Measurements from ENCODE around the gene PSMD13.
"Not testable (repeated sequence)": the region's sequence is repeated elsewhere in the genome, so short reads cannot be mapped to it uniquely, and the experiment has no call there.

The PSMD13 gene

DNA sequence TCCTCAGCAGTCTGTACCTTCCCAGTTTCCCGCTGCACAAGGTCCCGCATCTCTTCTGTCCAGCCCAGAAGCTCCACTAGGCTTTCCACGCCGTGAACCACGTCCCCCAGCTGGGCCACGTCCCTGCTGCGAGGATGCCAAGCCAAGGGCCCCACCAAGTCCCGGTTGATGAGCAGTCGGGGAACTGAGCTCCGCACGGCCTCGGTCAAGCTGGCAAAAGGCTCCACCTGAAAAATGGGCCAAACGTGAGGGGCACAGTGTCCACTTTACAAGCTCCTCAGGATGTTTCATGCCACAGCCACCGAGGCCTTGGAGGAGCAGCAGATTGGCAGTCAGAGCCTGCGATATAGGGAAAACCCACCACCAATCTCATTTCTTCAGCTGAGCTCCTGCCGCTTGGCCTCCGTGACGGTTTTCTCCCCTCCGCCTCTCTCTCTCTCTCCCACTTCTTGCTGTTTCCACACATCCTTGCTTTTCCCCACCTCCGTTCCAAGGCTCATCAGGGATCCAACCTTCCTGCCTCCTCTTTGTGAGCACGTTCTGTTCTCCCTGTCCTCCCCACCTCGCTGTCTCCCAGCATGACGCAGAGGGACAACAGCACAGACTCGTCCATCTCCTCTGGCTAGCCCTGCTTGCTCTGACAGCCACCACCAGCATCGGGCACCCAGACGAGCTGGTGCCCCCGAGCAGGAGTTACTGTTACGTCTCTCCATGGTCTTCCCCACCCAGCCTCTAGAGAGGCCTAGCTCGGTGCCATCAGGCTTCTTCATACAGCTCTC, 17.8 kb upstream of the PSMD13 start:
- no peak for DNase-seq (ENCODE audit: low spot score)

DNA sequence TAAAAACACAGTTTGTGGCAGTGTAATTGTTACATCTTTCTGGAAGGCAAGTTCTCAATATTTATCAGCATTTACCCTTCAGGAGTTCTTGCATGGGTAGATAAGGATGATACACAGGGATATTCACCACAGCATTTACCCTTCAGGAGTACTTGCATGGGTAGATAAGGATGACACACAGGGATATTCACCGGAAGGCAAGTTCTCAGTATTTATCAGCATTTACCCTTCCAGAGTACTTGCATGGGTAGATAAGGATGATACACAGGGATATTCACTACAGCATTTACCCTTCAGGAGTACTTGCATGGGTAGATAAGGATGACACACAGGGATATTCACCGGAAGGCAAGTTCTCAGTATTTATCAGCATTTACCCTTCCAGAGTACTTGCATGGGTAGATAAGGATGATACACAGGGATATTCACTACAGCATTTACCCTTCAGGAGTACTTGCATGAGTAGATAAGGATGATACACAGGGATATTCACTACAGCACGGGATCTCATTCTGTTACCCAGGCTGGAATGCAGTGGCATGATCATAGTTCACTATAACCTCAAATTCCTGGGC, 16.0 kb upstream of the PSMD13 start:
- not testable (repeated sequence) for DNase-seq (ENCODE audit: low spot score)

GRCh38 chr11:221539-221938, 15.2 kb upstream of the PSMD13 start:
- DNase-seq (ENCODE audit: low spot score), result no peak

GRCh38 chr11:221998-222789, 14.6 kb upstream of the PSMD13 start:
- DNase-seq (ENCODE audit: low spot score), result no peak

DNA sequence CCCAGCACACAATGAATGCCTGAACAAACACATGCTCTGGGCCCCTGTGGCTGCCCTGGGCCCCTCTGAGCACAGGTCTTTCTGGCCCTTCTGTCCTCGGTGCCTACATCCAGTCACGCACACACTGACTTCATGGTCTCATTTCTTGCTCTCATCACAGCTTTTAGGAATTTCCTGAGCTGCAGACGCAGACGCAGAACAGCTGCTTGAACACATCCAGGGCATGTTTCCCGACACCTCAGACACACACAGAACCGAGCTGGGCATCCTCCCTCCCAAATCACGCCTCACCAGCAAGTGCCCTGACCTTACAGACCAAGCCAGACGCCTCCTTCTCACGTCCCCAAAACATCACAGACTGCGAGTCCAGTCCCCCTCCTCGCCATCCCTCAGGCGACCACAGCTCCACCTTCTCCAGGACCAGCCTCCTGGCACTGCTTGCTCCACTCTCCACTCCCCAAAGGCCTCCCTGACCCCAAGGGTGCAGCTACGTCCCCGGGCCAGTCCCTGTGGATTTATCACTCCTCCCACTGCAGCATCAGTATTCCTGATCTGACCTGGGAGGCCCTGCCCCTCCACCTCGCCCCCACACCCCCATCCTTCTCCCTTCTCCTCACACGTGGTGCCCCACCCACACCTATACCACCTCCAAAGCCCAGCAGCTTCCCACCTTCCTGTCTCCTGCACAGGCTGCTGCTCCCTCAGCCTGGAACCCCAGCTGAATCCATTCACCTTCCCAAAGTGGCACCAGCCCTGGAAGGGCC, 13.6 kb upstream of the PSMD13 start:
- no peak for DNase-seq (ENCODE audit: low spot score)

DNA sequence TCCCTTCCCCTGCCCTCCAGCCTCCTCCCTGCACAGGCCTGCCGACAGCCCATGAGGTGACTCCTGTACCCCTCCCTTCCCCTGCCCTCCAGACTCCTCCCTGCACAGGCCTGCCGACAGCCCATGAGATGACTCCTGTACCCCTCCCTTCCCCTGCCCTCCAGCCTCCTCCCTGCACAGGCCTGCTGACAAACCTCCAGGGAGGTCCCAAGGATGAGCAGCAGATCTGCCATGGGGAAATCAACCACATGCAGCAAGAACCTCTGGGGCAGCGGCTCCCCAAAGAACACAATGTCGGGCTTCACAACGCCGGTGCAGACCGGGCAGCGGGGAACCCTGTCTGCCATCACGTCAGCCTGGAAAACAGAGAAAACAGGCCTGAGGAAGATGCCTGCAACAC, 12.9 kb upstream of the PSMD13 start:
- DNase-seq (ENCODE audit: low spot score), result no peak

- no peak for DNase-seq (ENCODE audit: low spot score)
Observed at GRCh38 chr11:224424-224823, 12.4 kb upstream of the PSMD13 start.

- peak; percentile 24 for DNase-seq (ENCODE audit: low spot score)
Observed at GRCh38 chr11:225734-226453, 10.9 kb upstream of the PSMD13 start.

GRCh38 chr11:227824-228379, 8.9 kb upstream of the PSMD13 start:
- no peak for DNase-seq (ENCODE audit: low spot score)

DNA sequence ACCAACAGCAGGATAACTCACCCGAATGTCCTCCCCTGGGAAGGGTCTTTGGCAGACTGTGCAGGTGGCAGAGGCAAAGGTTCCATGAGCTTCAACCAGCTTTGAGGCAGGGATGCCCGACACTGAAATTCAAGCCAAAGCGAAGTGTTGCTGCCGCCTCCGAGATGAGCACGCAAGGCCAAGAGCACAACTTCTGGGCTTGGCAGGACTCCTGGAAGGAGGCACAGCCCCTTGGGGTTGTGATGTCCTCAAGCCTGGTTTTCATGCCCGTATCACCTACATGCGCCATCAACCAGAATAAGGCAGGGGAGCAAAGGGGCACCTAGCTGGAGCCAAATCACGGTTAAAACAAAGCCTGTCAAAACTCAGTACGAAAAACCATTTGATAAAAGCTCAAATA, 6.3 kb upstream of the PSMD13 start:
- no peak for DNase-seq (ENCODE audit: low spot score)

DNA sequence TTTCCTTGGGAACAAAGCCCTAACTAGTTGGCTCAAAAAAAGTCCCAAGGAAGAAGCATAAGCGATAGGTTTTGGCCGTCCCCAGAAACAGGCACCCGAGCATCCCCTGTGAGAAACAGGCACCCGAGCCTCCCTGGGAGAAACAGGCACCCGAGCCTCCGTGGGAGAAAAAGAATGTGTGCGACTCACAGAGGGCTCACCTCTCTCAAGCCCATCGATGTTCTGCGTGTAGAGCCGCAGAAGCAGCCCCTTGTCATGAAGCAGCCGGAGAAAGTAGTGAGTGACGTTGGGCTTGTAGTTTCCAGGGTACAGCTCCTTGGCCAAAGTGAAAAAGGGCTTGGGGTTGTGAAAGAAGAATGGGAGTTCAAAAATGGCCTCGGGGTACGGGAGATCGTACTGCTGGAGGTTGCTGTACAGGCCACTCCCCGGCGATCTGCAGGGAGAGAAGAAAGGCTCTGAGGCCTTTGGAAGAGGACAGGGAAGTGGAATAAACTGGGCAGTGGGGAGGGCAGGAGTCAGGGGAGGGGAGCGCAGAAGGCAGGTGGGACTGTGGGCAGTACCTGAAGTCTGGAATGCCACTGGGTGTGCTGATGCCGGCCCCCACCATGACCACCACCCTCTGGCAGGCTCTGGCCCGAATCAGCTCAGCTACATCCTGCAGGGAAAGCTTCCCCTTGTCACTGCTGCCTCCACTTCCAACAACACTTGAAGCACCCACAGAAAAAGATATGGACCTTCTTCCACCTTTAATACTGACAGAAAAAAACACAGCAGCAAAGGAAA, 3.8 kb upstream of the PSMD13 start:
- no peak for DNase-seq (ENCODE audit: low spot score)

- no peak for DNase-seq (ENCODE audit: low spot score)
Observed at GRCh38 chr11:235180-235579, 1.6 kb upstream of the PSMD13 start.

- peak; percentile 25 for DNase-seq (ENCODE audit: low spot score)
Observed at GRCh38 chr11:235609-235996, 1.2 kb upstream of the PSMD13 start.

DNA sequence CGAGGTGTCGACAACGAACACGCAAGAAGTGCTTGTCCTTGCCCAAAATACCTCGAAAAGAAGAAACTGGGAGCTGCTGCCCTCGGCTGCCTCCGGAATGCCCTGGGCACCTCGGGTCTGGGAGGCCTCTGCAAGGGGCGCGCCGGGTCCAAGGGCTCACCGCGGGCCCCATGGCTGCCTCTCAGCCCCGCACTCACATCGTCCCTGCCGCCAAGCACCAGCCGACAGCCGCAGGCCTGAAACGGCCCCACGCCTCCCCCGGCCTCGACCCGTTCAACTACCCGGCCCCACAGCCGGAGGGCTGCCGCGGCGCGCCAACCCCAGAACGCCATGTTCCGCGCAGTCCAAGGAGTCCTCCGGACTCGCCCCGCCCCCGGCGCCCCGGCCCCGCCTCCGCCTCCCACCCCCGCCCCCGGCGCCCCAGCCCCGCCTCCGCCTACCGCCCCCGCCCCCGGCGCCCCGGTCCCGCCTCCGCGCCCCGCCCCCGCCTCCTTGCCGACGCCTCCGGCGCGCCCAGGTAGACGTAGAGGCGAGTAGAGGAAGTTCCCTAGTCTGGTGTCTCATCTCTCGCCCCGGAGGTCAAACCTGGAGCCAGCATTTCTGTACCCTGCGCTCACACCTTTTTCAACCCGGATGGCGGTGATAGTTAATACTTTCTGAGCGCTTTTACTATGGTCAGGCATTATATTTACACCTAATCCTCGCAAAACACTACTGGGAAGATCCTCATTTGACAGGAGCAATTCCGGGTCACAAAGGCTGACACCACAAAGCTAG, 591 bp upstream of the PSMD13 start, which contains the start of gene SIRT3:
TSS of gene SIRT3 (minus strand) at position 346 of the 777 bp plus-strand sequence. CDS start at position 332, 14 bp downstream.
- peak; percentile 92 for DNase-seq (ENCODE audit: low spot score)

- not testable (repeated sequence) for DNase-seq (ENCODE audit: low spot score)
Observed at GRCh38 chr11:238346-238745, 1.6 kb downstream of the PSMD13 start.

- DNase-seq (ENCODE audit: low spot score), result no peak
Observed at GRCh38 chr11:240315-240714, 3.5 kb downstream of the PSMD13 start.

DNA sequence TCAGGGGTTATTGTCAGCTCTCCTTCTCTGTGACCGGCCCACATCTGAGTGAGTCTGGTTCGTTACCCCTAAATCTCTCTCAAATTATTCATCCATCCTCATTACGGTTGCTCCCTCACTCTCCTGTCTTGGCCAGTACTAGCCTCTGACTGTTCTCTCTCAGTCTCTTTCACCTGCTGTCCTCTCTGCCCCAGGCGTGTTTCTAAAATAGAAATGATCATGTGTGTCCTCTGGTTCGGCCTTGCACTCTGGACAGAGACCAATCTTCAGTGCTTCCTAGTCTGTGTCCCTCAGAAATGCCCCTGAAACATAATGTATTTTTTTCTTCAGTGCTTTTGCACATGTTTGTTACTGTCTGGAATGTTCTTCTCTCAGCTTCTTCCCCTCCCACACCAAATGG, 4.9 kb downstream of the PSMD13 start:
- no peak for DNase-seq (ENCODE audit: low spot score)

- DNase-seq (ENCODE audit: low spot score), result no peak
Observed at GRCh38 chr11:244376-244775, 7.6 kb downstream of the PSMD13 start.

GRCh38 chr11:249062-249461, 12.3 kb downstream of the PSMD13 start:
- no peak for DNase-seq (ENCODE audit: low spot score)

GRCh38 chr11:250274-250673, 13.5 kb downstream of the PSMD13 start:
- DNase-seq (ENCODE audit: low spot score), result no peak

Data from RKO (cell line).